ENCODE data around the gene ARNT2.

DNA sequence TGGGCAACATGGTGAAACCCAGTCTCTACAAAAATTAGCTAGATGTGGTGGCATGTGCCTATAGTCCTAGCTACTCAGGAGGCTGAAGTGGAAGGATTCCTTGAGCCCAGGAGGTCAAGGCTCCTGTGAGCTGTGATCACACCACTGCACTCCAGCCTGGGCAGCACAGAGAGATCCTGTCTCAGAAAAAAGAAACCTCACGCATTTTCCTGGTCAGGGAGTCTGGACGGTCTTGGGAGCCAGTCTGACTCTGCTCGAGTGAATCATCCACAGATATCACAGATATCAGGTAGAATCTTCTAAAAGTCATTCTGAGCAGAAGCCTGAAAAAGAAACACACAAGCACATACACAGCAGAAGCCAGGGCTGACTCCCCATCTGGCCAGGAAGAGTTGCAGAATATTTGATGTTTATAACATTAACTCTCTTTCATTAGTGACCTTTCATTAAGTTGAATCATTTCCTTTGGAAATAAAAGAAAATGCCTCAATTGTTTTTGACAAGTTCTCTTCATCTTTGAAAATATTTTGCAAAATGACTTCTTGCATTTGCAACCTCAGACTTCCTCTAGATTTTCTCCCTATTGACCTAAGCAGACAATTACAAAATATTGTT is 234.5 kb downstream of the ARNT2 start:
- no peak for TF ChIP-seq CTCF (IDR thresholded peaks at IDR 0.05)
- no peak for TF ChIP-seq POLR2A (IDR thresholded peaks at IDR 0.05)
